Glomerular endothelial cell (primary cell): ENCODE data around the gene MMRN2. TPM values are rescaled to one million over a fixed set of nuclear protein-coding genes. Genes with fewer than 3 reads are reported as not detected.
"Not testable (repeated sequence)": the region's sequence is repeated elsewhere in the genome, so short reads cannot be mapped to it uniquely, and the experiment has no call there.

Source experiments
- DNase-seq: peaks from one replicate; pipeline ENCODE4 v3.0.0-alpha.2; 2011; ENCODE audit warnings: low read depth, low spot score; ENCODE audit errors: extremely low read depth
- total RNA-seq: library from RNA; depleted of rRNA; stranded (reverse); fragments of >200 nt; gene quantifications from 2 replicates; pipeline ENCODE4 v1.2.3, GENCODE V29; 2015

MMRN2 gene, protein sequence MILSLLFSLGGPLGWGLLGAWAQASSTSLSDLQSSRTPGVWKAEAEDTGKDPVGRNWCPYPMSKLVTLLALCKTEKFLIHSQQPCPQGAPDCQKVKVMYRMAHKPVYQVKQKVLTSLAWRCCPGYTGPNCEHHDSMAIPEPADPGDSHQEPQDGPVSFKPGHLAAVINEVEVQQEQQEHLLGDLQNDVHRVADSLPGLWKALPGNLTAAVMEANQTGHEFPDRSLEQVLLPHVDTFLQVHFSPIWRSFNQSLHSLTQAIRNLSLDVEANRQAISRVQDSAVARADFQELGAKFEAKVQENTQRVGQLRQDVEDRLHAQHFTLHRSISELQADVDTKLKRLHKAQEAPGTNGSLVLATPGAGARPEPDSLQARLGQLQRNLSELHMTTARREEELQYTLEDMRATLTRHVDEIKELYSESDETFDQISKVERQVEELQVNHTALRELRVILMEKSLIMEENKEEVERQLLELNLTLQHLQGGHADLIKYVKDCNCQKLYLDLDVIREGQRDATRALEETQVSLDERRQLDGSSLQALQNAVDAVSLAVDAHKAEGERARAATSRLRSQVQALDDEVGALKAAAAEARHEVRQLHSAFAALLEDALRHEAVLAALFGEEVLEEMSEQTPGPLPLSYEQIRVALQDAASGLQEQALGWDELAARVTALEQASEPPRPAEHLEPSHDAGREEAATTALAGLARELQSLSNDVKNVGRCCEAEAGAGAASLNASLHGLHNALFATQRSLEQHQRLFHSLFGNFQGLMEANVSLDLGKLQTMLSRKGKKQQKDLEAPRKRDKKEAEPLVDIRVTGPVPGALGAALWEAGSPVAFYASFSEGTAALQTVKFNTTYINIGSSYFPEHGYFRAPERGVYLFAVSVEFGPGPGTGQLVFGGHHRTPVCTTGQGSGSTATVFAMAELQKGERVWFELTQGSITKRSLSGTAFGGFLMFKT
- 153 and 243 TPM in 2 replicates for total RNA-seq

DNA sequence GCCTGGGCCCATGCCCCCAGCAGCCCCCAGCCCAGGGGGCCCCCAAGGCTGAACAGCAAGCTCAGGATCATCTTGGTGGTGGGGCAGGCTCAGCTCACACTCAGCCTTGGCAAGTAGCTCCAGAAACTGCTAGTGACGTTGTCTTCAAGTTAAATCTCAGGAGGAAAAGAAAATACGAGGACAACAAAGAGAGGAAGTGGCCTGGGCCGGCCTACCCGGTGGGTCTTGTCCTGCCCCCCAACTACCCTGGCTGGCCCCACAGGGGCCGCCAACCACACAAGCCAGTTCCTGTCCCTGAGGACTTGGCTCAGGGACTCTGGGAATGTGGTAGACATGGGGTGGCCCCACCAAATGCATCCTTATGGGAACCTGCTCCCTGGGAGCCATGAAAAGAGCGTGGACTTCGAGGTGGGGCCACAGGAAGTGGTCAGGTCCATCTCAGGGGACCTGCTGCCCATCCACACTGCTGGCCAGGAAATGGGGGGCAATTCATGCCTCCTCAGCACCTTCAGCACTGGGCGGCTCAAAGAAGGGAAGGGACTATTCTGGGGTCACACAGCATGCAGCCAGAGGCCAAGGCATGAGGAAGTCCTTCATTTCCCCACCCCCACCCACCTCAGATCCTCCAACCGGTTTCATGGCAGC is at the start of gene MMRN2:
Gene MMRN2 (minus strand): TSS at position 145 of the 645 bp plus-strand sequence. CDS start 74 bp downstream, at position 71.
- peak; percentile 44 for DNase-seq

DNA sequence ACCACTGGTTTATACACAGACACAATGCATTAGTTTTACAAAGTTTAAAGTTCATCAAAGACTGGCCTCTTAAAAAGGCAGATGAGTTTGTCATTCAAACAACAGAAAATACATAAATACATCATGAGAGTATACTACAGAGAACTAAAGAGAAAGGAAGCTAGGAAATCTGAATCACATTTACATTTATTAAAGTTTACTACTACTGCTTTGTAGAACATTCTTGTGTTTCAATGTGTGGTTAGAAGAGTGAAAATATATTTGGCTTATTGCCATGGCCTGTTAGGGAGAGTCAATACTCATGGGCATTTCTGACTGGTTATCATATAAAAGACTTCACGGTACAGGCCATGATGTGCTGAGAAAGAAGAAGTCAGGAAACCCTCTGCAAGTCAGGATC is 49.7 kb upstream of the MMRN2 start:
- DNase-seq, result not testable (repeated sequence)

DNA sequence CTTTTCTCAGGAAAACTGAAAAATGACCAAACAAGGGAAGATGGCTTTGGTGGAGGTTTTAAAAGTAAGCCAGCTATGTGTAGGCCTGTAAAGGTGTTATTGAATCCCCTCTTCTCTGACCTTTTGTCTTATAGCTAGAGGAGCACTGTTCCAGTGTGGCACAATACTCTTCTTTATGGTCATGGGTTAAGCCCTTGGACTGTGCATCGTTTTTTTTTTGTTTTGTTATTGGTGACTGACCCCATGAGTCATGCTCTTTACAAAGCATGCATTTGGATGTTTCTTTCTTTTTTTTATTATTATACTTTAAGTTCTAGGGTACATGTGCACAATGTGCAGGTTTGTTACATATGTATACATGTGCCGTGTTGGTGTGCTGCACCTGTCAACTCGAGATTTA is 43.1 kb upstream of the MMRN2 start:
- no peak for DNase-seq

GRCh38 chr10:86999802-87000403 is 42.5 kb upstream of the MMRN2 start:
- DNase-seq, result not testable (repeated sequence)

DNA sequence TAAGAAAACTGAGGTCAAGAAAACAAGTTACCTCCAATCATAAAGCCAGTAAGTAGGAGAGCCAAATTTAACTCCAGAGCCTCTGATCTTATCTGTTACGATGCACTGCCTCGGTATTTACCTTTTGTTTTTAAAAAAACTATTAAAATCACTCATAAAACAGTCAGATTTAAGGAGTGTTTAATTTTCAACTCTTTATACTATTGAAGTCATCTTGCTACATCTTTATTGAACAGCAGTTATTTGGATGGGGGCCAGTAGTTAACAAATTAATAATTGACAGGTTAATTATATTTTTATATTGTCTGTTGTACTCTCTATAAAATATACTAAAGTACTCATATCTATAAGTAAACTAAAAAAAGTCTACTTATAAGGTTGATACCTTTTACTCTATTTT is 35.5 kb upstream of the MMRN2 start:
- DNase-seq, result no peak

GRCh38 chr10:86992456-86992855 is 35.0 kb upstream of the MMRN2 start:
- DNase-seq, result no peak

GRCh38 chr10:86991362-86991761 is 33.9 kb upstream of the MMRN2 start:
- DNase-seq, result not testable (repeated sequence)

DNA sequence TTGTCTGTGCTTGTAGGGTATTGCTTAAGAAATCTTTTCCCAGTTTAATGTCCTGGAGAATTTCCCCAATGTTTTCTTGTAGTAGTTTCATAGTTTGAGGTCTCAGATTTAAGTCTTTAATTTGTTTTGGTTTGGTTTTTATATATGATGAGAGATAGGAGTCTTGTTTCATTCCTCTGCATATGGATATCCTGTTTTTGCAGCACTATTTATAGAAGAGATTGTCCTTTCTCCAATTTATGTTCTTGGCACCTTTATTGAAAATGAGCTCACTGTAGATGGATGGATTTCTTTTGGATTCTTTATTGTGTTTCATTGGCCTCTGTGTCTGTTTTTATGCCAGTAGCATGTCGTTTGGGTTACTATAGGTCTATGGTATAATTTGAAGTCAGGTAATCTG is 31.1 kb upstream of the MMRN2 start:
- no peak for DNase-seq

DNA sequence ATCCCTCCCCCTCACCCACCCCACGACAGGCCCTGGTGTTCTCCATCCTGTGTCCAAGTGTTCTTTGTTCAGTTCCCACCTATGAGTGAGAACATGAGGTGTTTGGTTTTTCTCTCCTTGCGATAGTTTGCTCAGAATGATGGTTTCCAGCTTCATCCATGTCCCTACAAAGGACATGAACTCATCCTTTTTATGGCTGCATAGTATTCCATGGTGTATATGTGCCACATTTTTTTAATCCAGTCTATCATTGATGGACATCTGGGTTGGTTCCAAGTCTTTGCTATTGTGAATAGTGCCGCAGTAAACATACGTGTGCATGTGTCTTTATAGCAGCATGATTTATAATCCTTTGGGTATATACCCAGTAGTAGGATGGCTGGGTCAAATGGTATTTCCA is 27.1 kb upstream of the MMRN2 start:
- not testable (repeated sequence) for DNase-seq

GRCh38 chr10:86981716-86982115 is 24.3 kb upstream of the MMRN2 start:
- no peak for DNase-seq

GRCh38 chr10:86981020-86981419 is 23.6 kb upstream of the MMRN2 start:
- not testable (repeated sequence) for DNase-seq

DNA sequence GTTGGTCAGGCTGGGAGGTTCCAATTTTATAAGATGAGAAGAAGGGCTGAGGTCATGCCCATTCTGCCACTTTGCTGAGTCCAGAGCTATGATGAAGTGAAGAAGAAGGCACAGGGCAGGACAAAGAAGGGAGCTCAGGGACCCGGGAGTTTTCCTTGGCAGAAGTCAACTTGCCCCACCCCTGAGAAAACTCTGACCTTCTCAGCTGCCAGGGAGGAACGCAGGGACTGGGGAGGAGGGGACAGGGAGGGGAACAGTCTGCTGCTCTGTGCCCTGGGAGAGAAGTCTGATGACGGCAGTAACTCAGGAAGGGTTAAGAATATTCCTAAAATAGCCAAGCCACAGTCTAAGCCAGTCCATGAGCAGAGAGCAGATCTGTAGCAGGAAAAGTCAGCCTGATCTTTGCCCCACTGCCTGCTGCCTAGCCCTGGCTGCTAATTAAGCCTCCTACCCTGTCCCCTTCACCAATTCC is 22.6 kb upstream of the MMRN2 start:
- DNase-seq, result no peak

DNA sequence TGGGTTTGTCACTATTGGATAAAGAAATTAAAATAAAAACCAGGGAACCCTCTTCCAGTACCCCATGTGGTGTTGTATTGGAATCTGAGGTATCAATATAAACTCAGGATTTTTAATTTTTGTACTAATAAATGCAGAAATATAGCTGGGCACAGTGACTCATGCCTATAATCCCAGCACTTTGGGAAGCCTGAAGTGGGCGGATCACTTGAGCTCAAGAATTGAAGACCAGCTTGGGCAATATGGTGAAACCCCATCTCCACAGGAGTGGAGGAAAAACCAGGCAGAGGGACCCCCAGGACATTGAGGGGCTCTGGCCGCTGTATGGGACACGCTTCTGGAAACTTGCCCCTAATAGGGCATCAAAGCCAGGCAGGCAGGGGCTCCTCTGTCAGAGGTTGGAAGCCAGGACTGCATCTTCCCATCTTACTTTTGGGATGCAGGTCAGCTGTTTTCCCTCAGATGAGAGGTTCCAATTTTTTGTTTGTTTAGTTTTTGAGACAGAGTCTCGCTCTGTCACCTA is 21.9 kb upstream of the MMRN2 start:
- DNase-seq, result no peak

DNA sequence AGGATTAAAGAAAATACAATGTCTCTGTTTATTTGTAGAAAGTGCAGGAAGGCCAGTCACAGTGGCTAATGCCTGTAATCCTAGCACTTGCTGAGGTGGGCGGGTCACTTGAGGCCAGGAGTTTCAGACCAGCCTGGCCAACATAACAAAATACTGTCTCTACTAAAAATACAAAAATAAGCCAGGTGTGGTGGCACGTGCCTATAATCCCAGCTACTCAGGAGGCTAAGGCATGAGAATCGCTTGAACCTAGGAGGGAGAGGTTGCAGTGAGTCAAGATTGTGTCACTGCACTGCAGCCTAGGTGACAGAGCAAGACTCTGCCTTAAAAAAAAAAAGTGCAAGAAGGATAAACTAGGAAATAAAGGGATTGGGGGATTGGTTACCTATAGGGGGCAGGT is 21.0 kb upstream of the MMRN2 start:
- not testable (repeated sequence) for DNase-seq

DNA sequence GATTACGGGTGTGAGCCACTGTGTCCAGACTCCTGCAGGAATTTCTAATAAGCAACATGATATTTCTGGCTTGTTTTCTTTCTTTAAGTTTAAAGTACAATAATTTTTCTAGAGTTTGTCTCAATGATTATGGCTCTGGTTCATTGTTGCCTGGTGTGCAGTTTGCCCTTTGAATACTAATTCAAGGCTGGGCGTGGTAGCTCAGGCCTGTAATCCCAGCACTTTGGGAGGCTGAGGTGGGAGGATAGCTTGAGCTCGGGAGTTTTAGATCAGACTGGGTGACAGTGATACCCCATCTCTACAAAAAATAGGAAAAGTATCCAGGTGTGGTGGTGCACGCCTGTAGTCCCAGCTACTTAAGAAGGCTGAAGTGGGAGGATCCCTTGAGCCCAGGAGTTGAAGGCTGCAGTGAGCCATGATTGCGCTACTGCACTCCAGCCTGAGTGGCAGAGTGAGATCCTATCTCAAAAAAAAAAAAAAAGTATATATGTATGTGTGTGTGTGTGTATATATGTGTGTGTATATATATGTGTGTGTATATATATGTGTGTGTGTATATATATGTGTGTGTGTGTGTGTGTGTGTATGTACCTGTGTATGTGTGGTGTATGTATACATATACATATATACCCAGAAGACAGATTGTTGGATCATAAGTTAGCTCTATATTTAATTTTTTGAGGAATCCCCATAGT is 19.1 kb upstream of the MMRN2 start:
- DNase-seq, result no peak

GRCh38 chr10:86974484-86974883 is 17.1 kb upstream of the MMRN2 start:
- DNase-seq, result no peak

- no peak for DNase-seq
These were observed 15.4 kb upstream of the MMRN2 start for GRCh38 chr10:86972613-86973380.

DNA sequence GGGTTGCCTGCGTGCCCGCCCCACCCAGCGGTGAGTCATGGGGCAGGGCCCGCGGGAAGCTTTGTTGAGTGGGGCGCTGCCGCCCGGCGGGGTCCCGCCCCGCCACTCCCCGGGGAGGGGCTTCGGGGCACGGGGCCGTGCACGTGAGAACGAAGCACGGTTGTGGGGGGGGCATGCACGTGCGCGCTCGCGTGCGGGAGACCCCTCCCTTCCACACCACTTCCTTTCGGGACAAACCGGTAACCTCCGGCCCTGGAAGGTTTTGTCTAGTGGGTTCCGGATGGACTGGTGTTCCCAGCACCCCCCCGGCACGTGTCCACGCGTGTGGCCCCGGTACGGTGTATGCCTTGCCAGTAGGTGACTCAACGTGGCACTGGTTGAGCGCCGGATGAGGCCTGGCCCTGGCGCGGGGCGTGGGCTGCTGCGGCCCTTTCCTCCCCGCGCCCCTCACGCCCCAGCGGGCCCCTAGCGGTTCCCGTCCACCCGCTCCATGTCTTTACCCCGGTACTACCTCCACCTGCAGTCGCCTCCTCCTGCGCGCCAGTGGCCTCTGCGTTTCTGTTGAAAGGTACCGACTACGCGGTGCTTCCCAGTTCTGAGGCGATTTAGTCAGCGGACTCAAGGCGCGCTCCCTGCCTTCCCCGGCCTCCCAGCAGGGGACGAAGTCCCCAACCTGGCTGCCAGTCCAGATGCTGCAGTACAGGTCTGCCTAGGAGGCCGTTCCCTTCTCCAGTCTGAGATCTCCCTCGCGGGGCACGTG is 14.0 kb upstream of the MMRN2 start:
- DNase-seq, result no peak

DNA sequence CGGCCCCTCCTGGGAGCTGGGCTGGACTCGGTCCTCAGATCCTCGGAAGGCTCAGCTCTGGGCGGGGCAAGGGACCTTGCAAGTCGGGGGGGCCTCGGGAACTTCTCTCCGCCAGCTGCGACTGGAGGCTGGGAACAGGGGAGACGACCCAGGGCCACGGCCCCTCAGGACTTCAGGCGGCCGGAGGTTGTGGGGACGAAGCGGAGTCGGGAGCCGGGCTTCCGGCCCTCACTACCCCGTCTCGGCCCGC is 13.5 kb upstream of the MMRN2 start:
- DNase-seq, result no peak
